ENCODE data around the gene LGALS7B.

The LGALS7B gene

GRCh38 chr19:38833092-38833425 lies 44.1 kb downstream of the LGALS7B start:
- TF ChIP-seq CTCF (IDR thresholded peaks at IDR 0.05; ENCODE audit: extremely low read depth, insufficient read depth, missing control alignments): no peak
- in situ Hi-C loops (cut with MboI; ENCODE audit: low pct_unique_long_range_greater_than_20kb, low sequenced_read_pairs, unreplicated experiment): no loop called here
- no peak for DNase-seq (ENCODE audit: low spot score)

DNA sequence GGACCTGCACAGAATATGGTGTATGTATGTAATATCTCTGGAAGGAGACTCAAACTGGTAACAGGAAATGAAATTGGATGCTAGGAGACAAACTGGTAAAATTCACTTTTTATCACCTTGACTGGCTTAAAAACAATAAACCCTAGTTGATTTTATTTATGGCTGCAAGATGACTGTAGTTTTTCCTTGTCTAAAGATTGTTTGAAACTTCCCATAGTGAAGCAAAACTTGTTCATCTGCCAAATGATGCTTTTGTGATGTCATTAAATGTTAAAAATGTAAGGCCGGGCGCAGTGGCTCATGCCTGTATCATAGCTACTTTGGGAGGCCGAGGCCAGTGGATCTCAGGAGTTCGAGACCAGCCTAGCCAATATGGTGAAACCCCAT lies 45.1 kb downstream of the LGALS7B start:
- in situ Hi-C loops (cut with MboI; ENCODE audit: low pct_unique_long_range_greater_than_20kb, low sequenced_read_pairs, unreplicated experiment): no loop called here
- TF ChIP-seq CTCF (IDR thresholded peaks at IDR 0.05; ENCODE audit: extremely low read depth, insufficient read depth, missing control alignments): no peak
- no peak for DNase-seq (ENCODE audit: low spot score)

GRCh38 chr19:38834590-38834989 lies 45.6 kb downstream of the LGALS7B start:
- TF ChIP-seq CTCF (IDR thresholded peaks at IDR 0.05; ENCODE audit: extremely low read depth, insufficient read depth, missing control alignments): no peak
- DNase-seq (ENCODE audit: low spot score): no peak
- in situ Hi-C loops (cut with MboI; ENCODE audit: low pct_unique_long_range_greater_than_20kb, low sequenced_read_pairs, unreplicated experiment): no loop called here

DNA sequence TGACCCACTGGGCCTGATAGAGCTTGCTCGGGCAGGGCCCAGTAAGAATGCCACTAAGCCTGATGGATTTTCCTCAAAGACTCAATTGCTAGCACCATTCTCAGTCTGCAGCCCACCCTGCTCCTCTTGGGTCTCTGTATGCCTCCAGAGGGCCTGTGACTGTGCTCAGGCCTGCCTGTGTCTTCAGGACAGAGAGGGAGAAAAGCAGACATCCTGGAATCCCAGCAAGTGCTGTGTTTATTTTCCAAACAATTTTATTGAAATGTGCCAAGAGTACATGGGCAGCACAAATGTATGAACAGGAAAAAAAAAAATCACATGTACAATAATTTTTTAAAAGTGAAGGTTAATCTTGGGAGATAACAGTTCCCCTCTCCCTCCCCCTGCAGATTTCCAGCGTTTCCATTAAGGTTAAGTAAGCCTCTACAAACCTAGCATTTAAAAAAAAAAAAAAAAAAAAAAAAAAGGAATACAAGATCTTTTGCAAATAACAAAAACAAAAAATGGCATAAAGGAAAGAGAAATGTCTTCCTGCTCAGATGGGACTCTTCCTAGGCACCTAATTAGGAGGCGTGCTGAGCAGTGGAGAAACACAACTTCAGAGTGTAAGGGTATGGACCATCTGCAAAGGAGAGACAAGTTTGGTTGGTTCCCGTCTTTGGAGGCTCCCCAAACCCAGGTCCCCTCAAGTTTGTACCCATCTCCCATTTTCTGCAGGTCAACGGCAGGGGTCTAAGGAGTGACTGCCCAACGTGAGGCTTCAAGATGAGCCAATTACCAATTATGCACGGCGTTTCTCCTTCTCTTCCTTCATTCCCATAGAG lies 47.4 kb downstream of the LGALS7B start:
- in situ Hi-C loops (cut with MboI; ENCODE audit: low pct_unique_long_range_greater_than_20kb, low sequenced_read_pairs, unreplicated experiment): no loop called here
- TF ChIP-seq CTCF (IDR thresholded peaks at IDR 0.05; ENCODE audit: extremely low read depth, insufficient read depth, missing control alignments): no peak
- no peak for DNase-seq (ENCODE audit: low spot score)

GRCh38 chr19:38836983-38837626 lies 48.1 kb downstream of the LGALS7B start:
- no peak for TF ChIP-seq CTCF (IDR thresholded peaks at IDR 0.05; ENCODE audit: extremely low read depth, insufficient read depth, missing control alignments)
- no peak for DNase-seq (ENCODE audit: low spot score)
- in situ Hi-C loops (cut with MboI; ENCODE audit: low pct_unique_long_range_greater_than_20kb, low sequenced_read_pairs, unreplicated experiment): no loop called here

DNA sequence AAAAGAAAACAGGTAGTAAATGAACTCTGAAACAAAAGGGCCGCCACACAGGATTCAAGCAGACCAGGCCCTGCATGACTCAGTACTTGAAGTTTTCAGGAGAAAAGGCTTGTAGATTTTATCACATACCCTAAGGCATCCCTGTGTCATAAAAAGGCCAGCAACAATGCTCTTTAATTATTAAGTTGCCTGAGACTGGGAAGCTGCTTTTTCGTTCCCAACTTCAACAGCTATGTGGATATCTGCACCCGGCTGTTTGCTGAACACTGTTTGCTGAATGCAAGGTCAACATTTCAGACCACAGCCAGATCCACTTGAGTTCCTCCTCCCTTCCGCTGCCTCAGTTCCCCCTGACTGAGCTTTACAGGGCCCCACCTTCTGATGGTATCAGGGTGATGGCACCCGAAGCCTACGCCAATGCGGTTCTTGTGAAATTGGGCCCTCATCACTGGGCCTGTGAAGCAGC lies 48.7 kb downstream of the LGALS7B start:
- in situ Hi-C loops (cut with MboI; ENCODE audit: low pct_unique_long_range_greater_than_20kb, low sequenced_read_pairs, unreplicated experiment): no loop called here
- TF ChIP-seq CTCF (IDR thresholded peaks at IDR 0.05; ENCODE audit: extremely low read depth, insufficient read depth, missing control alignments): no peak
- no peak for DNase-seq (ENCODE audit: low spot score)

Data from GM13977 (cell line).